Stimulated activated naive CD4-positive, alpha-beta T cell (primary cell): ENCODE results near the gene DENND1A.
"Not testable (repeated sequence)": the region's sequence is repeated elsewhere in the genome, so short reads cannot be mapped to it uniquely, and the experiment has no call there.

ENCODE experiments used
- DNase-seq, 6 experiments: peaks; one replicate each; lab custom pipeline; 2025; lab: John Stamatoyannopoulos, UW

The DENND1A gene

DNA sequence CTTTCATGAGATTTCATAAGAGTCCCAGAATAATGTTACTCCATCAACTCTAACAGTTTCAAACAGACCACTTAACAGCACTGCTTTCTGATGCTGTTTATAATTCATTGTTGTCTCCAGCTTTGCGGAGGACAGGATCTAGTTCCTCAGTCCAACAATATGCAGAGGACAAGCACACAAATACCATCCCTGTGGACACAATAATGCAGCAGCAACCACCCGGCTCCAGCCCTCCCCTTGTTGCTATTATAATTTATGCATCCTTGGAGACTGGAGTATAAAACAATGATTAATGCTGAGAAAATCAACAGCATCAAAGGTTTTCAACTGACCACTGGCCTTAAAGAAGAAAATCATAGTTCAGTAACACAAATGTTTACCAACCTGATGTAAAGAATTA lies 108.3 kb downstream of the DENND1A start:
- no peak for DNase-seq

DNA sequence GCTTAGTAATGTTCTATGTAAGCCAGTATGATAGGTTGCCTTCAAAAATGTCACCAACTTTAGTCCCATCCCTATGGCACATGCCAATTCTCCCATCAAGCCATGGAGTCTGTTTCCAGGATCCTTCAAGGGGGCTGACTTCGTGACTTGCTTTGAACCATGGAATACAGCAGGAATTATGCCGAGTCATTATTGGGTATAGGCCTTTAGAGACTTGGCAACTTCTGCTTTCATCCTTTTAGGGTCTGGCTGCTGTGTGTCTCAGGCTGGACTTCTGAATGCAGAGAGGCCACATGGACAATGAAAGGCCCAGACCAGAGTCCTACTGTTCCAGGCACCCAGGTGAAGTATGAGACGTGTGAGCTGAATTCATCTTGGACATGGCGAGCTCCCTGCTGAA lies 109.8 kb downstream of the DENND1A start:
- DNase-seq: no peak

DNA sequence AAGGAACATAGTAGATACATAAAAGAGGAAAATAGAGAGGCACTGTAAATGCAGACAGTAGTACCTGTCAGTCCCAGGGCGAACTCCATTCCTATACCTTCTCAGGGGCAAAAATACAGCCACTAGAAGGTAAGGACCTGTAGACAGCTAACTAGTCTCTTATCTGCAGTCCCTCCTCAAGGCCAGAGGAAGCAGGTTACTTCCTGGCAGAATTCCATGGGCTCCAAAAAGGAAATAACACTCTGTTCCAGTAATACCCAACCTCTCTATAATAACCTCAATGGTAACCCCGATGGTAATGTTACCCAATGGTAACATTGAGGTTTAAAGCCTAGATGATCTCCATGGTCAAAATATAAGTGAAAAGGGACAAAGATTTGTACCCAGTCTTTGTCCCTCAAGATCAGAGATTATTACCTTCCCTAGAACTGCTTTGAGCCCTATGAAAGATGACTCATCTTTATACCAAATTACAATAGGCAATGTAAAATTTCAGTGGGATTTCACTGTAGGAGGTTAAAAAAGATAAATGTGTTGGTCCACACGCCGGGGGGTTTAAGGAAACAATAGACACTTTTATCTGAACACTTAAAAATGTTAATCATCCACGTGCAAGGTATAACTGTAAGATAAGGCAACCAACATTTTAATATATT lies 113.0 kb downstream of the DENND1A start:
- DNase-seq: no peak

DNA sequence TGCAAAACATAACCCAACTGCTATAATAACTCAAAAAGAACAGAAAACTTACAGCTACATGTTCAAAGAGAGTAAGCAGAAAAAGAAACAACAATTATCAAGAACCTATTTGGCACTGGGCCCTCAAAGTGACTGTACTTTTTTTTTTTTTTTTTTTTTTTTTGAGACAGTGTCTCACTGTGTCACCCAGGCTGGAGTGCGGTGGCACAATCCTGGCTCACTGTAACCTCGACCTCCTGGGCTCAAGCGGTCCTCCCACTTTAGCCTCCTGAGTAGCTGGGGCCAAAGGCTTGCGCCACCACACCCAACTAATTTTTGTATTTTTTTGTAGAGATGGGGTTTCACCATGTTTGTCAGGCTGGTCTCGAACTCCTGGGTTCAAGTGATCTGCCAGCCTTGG lies 114.1 kb downstream of the DENND1A start:
- not testable (repeated sequence) for DNase-seq

DNA sequence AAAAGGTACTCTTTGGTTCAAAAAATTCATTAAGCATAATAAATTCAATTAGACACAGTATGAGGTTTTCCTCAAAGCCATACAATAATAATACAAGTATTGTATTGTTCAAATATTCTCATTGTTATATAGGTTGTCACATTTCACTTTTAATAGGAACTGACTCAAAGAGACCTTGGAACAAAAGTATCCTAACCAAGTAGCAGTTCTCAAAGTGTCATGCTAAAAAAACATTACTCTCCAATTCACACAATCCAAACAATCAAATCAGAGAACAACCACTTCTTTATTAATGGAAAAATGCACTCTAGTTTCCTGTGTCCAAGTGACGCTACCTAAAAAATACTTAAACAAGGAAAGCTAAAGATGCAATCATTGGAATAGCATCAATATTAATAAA lies 115.4 kb downstream of the DENND1A start:
- DNase-seq: no peak

DNA sequence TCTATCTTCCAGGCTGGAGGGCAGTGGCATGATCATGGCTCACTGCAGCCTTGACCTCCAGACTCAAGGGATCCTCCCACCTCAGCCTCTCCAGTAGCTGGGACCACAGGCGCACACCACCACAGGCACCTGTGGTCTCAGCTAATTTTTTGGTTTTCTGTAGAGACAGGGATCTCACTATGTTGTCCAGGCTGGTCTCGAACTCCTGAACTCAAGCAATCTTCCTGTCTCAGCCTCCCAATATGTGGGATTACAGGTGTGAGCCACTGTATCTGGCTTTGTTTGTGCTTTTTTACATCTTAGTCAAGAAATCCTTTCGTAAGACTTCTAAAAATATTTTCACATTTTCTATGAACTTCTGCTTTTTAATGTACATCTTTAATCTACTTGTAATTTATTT lies 116.9 kb downstream of the DENND1A start:
- DNase-seq: no peak

DNA sequence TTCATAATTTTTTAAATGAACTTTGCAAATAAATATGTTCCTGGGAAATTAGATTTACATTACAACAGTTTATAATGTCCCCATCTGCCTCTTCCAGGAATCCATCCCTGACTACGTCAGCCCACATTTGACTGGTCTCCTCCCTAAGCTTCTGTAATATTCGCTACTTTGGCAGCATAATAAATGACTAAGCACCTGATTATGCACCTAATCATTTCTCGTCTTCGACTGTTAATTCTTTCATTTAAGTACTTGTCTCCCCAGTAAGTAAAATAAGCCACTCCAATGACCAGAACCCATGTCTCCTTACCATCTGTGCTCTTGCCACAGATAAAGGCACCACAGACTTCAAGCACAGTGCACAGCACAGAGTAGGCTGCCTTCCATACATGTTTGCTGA lies 122.7 kb downstream of the DENND1A start:
- no peak for DNase-seq

DNA sequence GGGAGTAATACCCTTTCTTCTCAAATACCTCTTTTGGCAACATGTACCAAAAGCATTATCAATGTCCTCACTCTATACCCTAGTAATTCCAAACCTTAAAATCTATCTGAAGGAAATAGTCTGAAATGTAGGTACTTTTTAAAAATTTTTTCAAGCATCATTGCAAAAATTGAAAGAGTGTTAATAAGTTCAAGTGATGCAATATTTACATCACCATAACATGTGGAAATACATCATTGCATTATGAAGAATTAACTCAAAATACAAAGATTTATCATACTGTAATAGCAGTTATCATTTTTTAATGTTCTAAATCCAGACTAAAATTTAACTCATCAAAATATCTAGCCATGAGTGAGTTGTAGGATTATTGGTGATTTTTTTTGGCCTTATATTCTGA lies 123.1 kb downstream of the DENND1A start:
- no peak for DNase-seq

DNA sequence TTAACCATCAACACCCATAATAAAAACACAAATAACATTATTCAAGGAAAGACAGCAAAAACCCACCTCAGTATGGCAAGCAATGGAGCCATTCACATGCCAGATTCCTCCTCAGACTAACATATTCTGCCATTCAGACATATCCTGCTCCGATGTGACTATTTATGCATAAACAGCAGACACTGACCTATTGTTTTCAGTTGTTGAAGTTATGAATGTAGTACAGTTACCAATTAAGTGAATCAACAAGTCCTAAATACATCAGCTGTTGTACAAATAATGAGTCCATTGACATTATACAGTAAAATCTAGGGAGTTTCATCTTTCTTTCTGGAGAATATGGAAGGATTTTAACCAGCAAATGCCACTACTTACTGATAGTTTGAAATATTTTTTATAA lies 131.7 kb downstream of the DENND1A start:
- DNase-seq: no peak

DNA sequence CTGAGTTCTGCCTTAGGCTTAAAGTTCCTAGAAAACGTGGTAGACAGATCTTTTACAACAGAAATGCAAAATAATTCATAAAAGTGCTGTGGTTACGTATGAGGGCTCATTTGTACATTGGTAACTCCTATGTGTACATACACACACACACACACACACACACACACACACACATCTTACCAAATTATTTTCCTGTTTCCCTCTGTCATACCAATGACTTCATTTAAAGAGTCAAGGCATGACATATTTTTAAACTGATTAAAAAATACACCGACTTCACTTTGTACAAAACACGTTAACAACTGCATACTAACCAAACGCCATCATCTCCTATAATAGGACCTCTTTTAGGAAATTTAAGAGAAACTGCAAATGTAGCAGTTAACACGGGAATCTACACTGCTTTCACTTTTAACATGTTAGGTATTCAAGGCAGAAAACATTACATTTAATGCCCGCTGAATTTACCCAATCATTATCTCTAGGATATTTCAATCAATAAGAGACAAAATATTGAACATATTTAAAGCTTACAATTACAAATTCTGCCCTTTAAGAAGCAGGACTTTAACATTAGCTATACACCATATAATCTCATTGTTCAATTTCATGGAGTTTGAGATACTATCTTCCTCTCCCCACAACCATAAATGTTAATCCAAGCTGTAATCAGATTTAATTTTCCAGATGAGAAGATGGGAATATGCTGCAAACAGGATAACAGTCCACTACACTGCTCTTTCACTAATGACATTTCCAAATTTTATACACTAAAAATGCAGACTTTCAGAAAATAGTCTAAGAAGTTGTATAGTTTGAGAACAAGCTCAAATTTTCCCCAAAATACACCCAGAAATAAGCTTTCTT lies 133.1 kb downstream of the DENND1A start:
- DNase-seq: no peak

DNA sequence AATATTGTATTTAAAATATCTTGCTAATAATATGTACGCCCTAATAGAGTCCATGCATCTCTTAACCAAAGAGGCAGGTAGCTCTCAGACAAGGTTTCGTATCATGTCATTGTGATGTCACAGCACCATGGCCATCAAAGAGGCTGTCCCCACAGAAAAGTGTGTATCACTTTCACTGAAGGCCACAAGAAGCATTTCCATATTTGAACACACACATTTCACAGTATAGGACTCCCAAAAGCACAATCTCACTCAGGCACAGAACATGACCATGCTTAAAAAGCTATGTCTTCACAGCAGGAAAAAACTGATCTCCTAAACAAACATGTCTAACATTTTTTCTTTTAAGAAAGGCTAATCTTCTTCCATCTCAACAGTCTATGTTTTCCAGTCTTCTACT lies 133.8 kb downstream of the DENND1A start:
- DNase-seq: no peak

DNA sequence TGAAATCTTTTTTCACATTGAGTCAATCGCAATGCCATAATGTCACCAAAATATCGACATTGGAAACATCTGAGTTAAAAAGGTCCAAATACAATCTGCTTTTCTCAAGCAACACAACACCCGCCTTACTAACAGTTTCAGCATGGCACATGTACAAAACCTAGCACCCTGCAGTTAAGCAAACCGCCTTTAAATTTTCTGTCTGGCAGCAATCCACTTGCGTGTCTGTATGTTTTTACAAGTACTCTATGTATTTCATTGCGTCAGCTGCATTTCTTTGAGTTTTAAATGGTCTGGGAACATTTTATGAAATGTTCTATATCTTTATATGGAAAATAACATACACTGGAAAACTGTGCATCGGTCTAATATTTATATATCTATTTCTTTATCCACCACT lies 134.6 kb downstream of the DENND1A start:
- DNase-seq: no peak

DNA sequence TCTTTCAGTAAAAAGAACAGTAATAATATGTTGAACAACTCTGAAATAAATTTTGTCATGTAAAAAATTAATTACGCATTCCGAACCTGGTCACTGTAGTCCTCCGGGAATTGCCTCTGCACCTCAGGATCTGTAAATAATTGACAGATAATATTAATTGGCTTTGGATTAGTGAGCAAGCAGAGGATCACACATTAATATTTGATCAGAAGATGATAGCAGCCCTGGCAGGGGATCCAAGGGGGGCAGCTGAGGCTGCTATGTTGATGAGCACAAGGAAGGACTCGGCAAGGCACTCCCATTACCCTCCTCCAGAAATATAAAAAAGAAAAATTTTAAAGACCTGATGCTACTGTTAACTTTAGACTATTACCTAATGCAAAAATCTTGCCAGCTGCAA lies 137.4 kb downstream of the DENND1A start:
- DNase-seq: no peak

DNA sequence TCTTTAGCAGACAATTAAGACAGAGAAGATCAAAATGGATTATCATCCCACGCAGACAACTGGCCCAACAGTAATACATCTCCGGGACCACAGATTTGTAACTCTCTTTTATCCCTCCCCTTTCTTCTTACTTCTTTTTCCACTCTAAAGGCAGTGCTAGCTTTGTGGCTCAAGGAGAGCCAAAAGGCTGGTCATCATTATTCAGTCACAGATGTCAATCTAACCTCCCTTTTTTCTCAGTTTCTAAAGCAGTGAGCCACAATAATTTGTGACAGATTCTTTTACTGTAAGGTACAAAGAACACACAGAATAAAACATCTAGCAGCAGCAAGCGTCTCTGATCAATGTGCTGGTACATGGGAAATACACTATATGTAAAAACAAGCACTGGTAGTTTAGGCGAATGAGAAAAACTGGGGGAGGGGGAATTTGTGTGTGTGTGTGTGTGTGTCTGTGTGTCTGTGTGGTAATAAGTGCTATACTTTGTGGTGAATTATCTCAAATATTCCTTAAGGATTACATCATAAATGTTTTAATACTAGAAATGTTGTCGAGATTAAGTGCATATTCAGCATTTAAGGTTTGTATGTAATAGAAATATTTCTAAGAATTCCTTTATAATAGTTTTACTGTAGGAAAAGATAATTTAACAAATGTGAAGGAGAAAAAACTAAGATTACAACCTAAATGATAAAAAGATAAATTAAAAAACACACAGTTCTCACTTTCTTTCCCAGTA lies 140.2 kb downstream of the DENND1A start:
- DNase-seq: no peak

DNA sequence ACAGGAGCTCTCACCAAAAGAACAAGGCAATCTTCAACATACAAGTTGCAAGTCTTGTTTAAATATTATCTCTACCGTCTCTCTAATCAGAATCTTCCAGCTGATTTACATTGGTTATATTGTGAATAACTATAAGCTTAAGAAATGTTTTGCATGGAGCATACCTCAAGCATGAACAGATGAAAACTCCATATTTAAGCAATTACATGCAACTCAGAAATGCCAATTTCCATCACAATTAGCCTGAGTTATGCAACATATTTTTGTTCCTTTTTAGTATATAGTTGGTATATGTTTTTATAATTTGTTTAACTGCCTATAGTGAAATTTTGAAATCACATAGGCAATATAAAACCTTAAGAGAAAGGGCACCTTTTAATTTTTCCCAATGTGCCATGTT lies 142.5 kb downstream of the DENND1A start:
- no peak for DNase-seq

DNA sequence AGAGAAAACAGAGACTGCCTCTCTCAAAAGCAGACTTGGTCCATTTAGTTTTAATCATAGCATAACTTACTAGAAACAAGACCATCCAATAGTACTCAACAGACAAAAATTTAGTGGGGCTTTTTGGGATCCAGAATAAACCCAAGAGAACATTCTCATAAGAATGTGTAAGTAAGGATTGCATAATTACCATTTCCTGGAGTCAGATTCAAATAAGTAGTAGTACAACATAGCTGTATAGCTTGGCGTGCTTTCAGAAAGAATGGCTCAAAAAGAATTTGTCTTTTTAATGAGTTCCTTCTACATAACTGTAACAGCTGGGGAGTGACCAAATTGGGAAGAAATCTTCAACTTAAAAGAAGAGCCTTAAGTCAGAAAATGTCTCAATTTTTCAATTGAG lies 145.4 kb downstream of the DENND1A start:
- DNase-seq: no peak

DNA sequence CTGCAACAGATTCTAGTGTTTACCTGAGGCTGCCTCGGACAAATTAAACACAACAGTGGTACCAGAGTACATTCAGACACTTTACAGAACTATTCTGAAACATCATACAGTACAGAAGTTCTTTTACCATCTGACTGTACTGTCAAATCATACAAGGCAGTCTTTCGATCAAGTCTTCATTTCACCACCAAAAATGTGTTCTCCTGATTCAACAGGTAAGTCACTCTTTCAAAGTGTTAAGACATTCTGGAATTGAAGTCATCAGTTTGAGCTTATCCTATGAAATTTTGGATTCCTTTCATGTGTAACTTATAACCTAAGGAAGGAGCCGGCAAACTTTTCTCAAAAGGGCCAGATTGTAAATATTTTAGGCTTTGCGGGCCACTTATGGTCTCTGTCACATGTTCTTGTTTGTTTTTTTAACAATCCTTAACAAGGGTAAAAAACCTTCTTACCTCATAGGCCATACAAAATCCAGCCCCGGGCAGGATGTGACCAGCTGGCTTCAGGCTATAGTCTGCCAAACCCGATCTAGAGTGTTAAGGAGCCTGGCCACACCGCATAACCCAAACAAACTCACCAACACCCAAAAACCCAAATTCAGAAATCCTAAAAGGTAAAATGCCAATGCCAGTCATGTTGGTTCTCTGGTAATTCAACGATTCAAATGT lies 151.6 kb downstream of the DENND1A start:
- DNase-seq: no peak

DNA sequence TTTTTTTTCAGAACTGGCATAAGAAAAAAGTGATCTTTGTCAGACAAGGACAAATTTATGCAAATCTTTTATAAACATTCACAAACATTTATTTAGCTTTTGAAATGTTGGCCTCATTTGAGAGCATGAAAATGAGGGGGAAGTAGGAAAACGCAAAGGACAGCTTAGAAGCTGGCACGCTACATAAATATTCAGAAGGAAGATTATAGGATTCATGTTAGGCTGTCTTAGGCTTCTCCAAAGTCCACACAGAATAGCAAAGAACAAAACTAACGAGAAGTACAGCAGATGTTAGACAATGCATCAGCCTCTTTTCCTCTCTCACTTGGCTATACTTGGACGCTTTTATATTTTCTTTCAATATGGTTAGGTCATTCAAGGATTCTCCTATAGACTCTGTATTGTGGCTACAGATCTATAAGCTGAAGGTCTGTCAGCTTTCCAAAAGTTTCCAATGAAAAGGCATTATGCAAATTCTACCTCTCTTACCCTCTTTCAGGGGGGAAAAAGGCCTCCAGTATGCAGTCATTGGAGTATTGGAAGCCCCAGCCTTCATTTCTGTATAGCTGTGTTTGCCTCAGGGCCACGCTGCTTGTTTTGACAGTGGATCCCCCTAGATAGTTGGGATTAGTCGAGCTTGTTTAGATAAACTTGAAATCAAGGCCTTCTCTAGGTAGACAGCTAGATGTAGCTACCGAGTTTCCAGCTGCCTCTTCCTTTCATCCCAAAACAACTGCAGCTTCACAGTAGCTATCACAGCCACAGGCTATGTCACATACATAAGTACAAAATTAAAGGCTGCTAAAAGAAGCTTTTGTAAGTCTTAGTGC lies 153.0 kb downstream of the DENND1A start:
- no peak for DNase-seq

DNA sequence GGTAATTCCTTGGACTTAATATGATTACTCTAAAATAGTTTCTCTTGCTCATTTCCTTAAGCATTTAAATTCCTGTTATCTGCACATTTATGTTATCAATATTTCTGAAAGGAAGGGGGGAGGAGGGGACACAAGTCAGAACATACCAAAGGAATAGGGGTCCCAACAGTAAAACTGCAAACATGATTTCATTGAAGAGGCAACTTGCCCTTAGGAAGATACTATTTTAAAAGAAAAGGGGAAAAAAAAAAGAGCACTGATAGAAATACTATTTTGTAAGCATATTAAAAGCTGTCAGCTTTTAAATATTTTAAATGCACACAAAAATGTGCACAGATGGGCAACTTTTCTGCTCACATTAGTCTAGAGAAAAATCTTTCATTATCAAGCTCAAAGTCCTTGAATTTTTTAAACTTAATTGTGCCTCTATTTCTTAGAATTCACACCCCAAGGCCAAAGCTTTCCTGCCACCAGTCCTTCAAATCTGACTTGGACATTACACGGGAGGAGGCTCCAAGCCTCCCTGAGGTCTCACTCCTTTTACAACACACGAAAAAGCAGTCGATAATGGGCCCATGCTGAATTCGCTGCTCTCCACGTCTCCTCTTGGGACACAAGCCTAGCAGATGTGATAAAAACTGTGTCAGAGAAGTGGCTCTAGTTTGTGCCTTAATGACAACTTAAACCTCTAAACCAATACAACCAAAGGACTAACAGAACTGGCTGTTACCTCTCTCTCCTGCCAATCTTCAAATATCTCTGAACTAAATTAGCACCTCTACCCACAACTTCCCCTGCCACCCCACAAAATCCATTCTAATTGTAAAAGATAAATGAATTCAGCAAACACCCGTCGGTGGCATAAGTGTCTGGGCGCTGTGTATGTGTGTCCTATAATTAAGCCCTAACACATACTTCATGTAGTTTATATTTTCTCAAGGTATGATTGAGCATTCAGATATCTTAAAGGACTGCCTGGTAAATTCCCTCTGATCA lies 154.3 kb downstream of the DENND1A start:
- no peak for DNase-seq

DNA sequence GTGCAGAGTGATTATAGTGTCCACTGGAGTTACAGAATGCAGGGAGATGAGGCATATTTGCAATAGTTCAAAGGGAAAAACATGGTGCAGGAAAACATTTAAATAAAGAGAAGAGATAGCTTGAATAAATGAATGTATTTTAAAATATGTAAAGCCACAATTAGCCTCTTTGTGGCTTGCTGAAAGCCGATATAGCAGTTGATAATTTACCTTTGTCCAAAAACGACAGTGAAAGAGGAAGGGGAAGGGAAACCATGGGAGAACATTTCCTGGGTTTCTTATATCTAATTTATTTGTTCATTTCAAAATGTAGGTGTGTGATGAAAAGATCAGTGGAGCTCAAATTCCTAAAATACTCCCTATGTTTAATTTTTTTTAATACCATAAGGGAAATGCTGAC lies 156.1 kb downstream of the DENND1A start:
- no peak for DNase-seq
